SK-N-SH treated with all-trans-retinoic acid at 6 μM for 48 hours (cell line): Measurements from ENCODE around the gene LILRB4.

ENCODE experiments used
- ARNTL ChIP-seq: fragments of 450-650 bp; formaldehyde crosslinking; IDR thresholded peaks from 2 replicates; pipeline ENCODE4 v1.5.0; 2020; ENCODE audit warnings: low read depth, mild to moderate bottlenecking, moderate library complexity, borderline replicate concordance
- CSRNP3 ChIP-seq: fragments of 250-450 bp; sonication (Bioruptor Pico); IDR thresholded peaks from 2 replicates; pipeline ENCODE4 v1.5.1; 2021; ENCODE audit warnings: mild to moderate bottlenecking, moderate library complexity
- PATZ1 ChIP-seq: fragments of 250-450 bp; sonication (Bioruptor Pico); IDR thresholded peaks from 2 replicates; pipeline ENCODE4 v1.8.0; 2020; ENCODE audit warnings: mild to moderate bottlenecking, moderate library complexity, borderline replicate concordance
- PPARA ChIP-seq: fragments of 250-450 bp; sonication (Bioruptor Pico); IDR thresholded peaks from 2 replicates; pipeline ENCODE4 v1.5.0; 2020; ENCODE audit warnings: mild to moderate bottlenecking, borderline replicate concordance
- RARB ChIP-seq: fragments of 250-450 bp; sonication (Bioruptor Pico); IDR thresholded peaks from 2 replicates; pipeline ENCODE4 v1.8.0; 2021; ENCODE audit warnings: mild to moderate bottlenecking, moderate library complexity
- TOX ChIP-seq: fragments of 250-450 bp; sonication (Bioruptor Pico); IDR thresholded peaks from 2 replicates; pipeline ENCODE4 v1.8.0; 2021; ENCODE audit warnings: mild to moderate bottlenecking, moderate library complexity, borderline replicate concordance
- ZFP30 ChIP-seq: fragments of 450-650 bp; formaldehyde crosslinking; IDR thresholded peaks from 2 replicates; pipeline ENCODE4 v1.5.0; 2022; ENCODE audit warnings: mild to moderate bottlenecking, moderate library complexity
- ZNF70 ChIP-seq: fragments of 450-650 bp; formaldehyde crosslinking; IDR thresholded peaks from 2 replicates; pipeline ENCODE4 v1.5.0; 2020; ENCODE audit warnings: mild to moderate bottlenecking, moderate library complexity
- TF ChIP-seq, protein P1 (sequence below): fragments of 250-450 bp; sonication (Bioruptor Pico); IDR thresholded peaks from 2 replicates; pipeline ENCODE4 v1.5.1; 2020; ENCODE audit warnings: low read depth, mild to moderate bottlenecking, moderate library complexity

GRCh38 chr19:54616057-54616456, 46.7 kb upstream of the LILRB4 start:
- TF ChIP-seq PPARA = no peak
- TF ChIP-seq ZNF70 (CRISPR knock-in tag) = no peak
- TF ChIP-seq RARB = no peak
- TF ChIP-seq ZFP30 = no peak
- TF ChIP-seq, protein P1, sequence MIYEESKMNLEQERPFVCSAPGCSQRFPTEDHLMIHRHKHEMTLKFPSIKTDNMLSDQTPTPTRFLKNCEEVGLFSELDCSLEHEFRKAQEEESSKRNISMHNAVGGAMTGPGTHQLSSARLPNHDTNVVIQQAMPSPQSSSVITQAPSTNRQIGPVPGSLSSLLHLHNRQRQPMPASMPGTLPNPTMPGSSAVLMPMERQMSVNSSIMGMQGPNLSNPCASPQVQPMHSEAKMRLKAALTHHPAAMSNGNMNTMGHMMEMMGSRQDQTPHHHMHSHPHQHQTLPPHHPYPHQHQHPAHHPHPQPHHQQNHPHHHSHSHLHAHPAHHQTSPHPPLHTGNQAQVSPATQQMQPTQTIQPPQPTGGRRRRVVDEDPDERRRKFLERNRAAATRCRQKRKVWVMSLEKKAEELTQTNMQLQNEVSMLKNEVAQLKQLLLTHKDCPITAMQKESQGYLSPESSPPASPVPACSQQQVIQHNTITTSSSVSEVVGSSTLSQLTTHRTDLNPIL (CRISPR knock-in tag) = no peak
- TF ChIP-seq TOX (CRISPR knock-in tag) = no peak
- TF ChIP-seq CSRNP3 (CRISPR knock-in tag) = no peak
- TF ChIP-seq PATZ1 (CRISPR knock-in tag) = no peak
- no peak for TF ChIP-seq ARNTL
